Neuronal stem cell (in vitro differentiated cells): ENCODE results near the gene ATL2.
A peak's percentile ranks its signal among the peaks of the same experiment; 100 is the strongest.

Experiments used
- DNase-seq: peaks from one replicate; pipeline ENCODE4 v3.0.0-alpha.2; 2013; ENCODE audit warnings: low spot score
- H2AFZ ChIP-seq: one replicate; pipeline ENCODE4 v1.6.1; 2013; ENCODE audit warnings: mild to moderate bottlenecking, low read length, inconsistent platforms
- H2AK5ac ChIP-seq: 2 replicates; pipeline ENCODE4 v1.6.1; 2013; ENCODE audit warnings: low read depth, mild to moderate bottlenecking, inconsistent platforms, low read length, moderate library complexity, mixed read lengths
- H2BK120ac ChIP-seq: 2 replicates; pipeline ENCODE4 v1.6.1; 2013; ENCODE audit warnings: low read depth, mild to moderate bottlenecking, inconsistent platforms, low read length, moderate library complexity, mixed read lengths
- H2BK12ac ChIP-seq: one replicate; pipeline ENCODE4 v1.6.1; 2013; ENCODE audit warnings: low read length, inconsistent platforms
- H2BK15ac ChIP-seq: 2 replicates; pipeline ENCODE4 v1.6.1; 2013; ENCODE audit warnings: mild to moderate bottlenecking, low read length, inconsistent platforms, mixed read lengths
- H2BK5ac ChIP-seq: one replicate; pipeline ENCODE4 v1.6.1; 2013; ENCODE audit warnings: inconsistent platforms, mild to moderate bottlenecking, low read length, moderate library complexity
- H3K14ac ChIP-seq: one replicate; pipeline ENCODE4 v1.6.1; 2013; ENCODE audit warnings: low read length, inconsistent platforms
- H3K18ac ChIP-seq: 2 replicates; pipeline ENCODE4 v1.6.1; 2013; ENCODE audit warnings: low read length, inconsistent platforms
- H3K23ac ChIP-seq: 2 replicates; pipeline ENCODE4 v1.6.1; 2013; ENCODE audit warnings: low read depth, mild to moderate bottlenecking, mixed read lengths, low read length, inconsistent platforms; ENCODE audit not compliant: poor library complexity
- H3K27ac ChIP-seq: replicated peaks from 3 replicates; pipeline ENCODE4 v1.5.1; 2013; ENCODE audit warnings: low read length, inconsistent platforms
- H3K27me3 ChIP-seq, 3 experiments: 2 replicates each; pipeline ENCODE4 v1.6.1; 2013; ENCODE audit warnings: low read length in 3 of 3, mild to moderate bottlenecking in 2 of 3, inconsistent platforms in 1 of 3, low read depth in 1 of 3, mixed read lengths in 1 of 3, moderate library complexity in 1 of 3; ENCODE audit not compliant: control insufficient read depth in 3 of 3, insufficient read depth in 3 of 3
- H3K36me3 ChIP-seq, 2 donors: replicated peaks in 1 of 2; 2 replicates each; pipeline ENCODE4 v1.6.1; 2013; ENCODE audit warnings: low read length in 2 of 2; ENCODE audit not compliant: control insufficient read depth in 2 of 2, insufficient read depth in 2 of 2
- H3K4ac ChIP-seq: 2 replicates; pipeline ENCODE4 v1.6.1; 2013; ENCODE audit warnings: inconsistent platforms, mild to moderate bottlenecking, low read length, moderate library complexity
- H3K4me1 ChIP-seq, 2 donors: 1 replicate in 1 of 2; 2 replicates in 1 of 2; pipeline ENCODE4 v1.6.1; 2013; ENCODE audit warnings: low read length in 2 of 2, low read depth in 1 of 2; ENCODE audit not compliant: control insufficient read depth in 2 of 2, insufficient read depth in 1 of 2
- H3K4me2 ChIP-seq: one replicate; pipeline ENCODE4 v1.6.1; 2013; ENCODE audit warnings: mild to moderate bottlenecking, low read length, inconsistent platforms; ENCODE audit not compliant: insufficient read depth, poor library complexity, severe bottlenecking
- H3K4me3 ChIP-seq, 2 donors: 2 replicates each; pipeline ENCODE4 v1.5.1; 2013; ENCODE audit warnings: low read length in 2 of 2, mild to moderate bottlenecking in 2 of 2, inconsistent platforms in 1 of 2, moderate library complexity in 1 of 2
- H3K79me1 ChIP-seq: one replicate; pipeline ENCODE4 v1.6.1; 2013; ENCODE audit warnings: low read depth, mild to moderate bottlenecking, inconsistent platforms, low read length, moderate library complexity
- H3K9ac ChIP-seq: one replicate; pipeline ENCODE4 v1.6.1; 2013; ENCODE audit warnings: mild to moderate bottlenecking, low read depth, low read length, inconsistent platforms; ENCODE audit not compliant: poor library complexity
- H3K9me3 ChIP-seq, 2 donors: replicated peaks in 1 of 2; 2 replicates each; pipeline versions ENCODE3 to v1.6.1; 2013; ENCODE audit warnings: low read length in 2 of 2, mild to moderate bottlenecking in 2 of 2, inconsistent platforms in 1 of 2, low read depth in 1 of 2, mixed read lengths in 1 of 2, moderate library complexity in 1 of 2; ENCODE audit not compliant: control insufficient read depth in 2 of 2, insufficient read depth in 1 of 2
- H4K8ac ChIP-seq: one replicate; pipeline ENCODE4 v1.6.1; 2013; ENCODE audit warnings: low read depth, mild to moderate bottlenecking, inconsistent platforms, low read length, moderate library complexity
- H4K91ac ChIP-seq: one replicate; pipeline ENCODE4 v1.6.1; 2013; ENCODE audit warnings: low read length, low read depth, mild to moderate bottlenecking, inconsistent platforms; ENCODE audit not compliant: poor library complexity
- WGBS, 2 donors: extraction: QIAGEN DNeasy Blood & Tissue Kit; methylation state at CpG; one replicate each; pipeline ENCODE4 v1.1.7; 2013; ENCODE audit warnings: missing lambda C conversion rate in 2 of 2, mixed read lengths in 1 of 2; ENCODE audit not compliant: insufficient read length in 2 of 2, insufficient replicate concordance in 1 of 2; ENCODE audit errors: extremely low coverage in 2 of 2; 5-methylcytosine and 5-hydroxymethylcytosine counted together

Gene ATL2

GRCh38 chr2:38274286-38275276 is 102.5 kb downstream of the ATL2 start:
- Histone ChIP-seq H3K4me3 (no peak overlapping the region), H3K36me3 (no peaks in the 10 kb centered on the region), H3K27me3 (no peaks in the 10 kb centered on the region), H2BK120ac (no peak overlapping the region), H3K9ac (no peak overlapping the region), H3K79me1 (no peaks in the 10 kb centered on the region), H3K9me3 (no peaks in the 10 kb centered on the region), H3K14ac (no peak overlapping the region), H3K18ac (no peak overlapping the region), H2BK5ac (no peak overlapping the region), H2BK15ac (no peak overlapping the region), H3K4me1 (peaks cover 0 to 2% of the 10 kb centered on the region in 2 donors), H4K8ac (no peak overlapping the region), H2AK5ac (no peak overlapping the region), H3K4ac (no peak overlapping the region), H4K91ac (no peak overlapping the region), H2AFZ (no peak overlapping the region), H3K27ac (no peak overlapping the region), H3K4me2 (no peak overlapping the region), H3K23ac (no peak overlapping the region), H2BK12ac (no peak overlapping the region)
- WGBS, 2 donors: no CpG with 5 or more reads among the region's 7 CpGs
- peak; percentile 57 for DNase-seq

GRCh38 chr2:38271697-38272096 is 105.4 kb downstream of the ATL2 start:
- Histone ChIP-seq H3K9ac (no peak overlapping the region), H3K4ac (no peak overlapping the region), H2AK5ac (no peak overlapping the region), H2BK15ac (no peak overlapping the region), H2BK5ac (no peak overlapping the region), H2AFZ (no peak overlapping the region), H3K79me1 (no peaks in the 10 kb centered on the region), H2BK120ac (no peak overlapping the region), H3K36me3 (no peaks in the 10 kb centered on the region), H3K4me1 (no peaks in the 10 kb centered on the region), H3K14ac (no peak overlapping the region), H3K9me3 (no peaks in the 10 kb centered on the region), H4K91ac (no peak overlapping the region), H3K18ac (no peak overlapping the region), H3K27me3 (no peaks in the 10 kb centered on the region), H3K4me3 (no peak overlapping the region), H3K23ac (no peak overlapping the region), H3K4me2 (no peak overlapping the region), H4K8ac (no peak overlapping the region), H3K27ac (no peak overlapping the region), H2BK12ac (no peak overlapping the region)
- no peak for DNase-seq
- no CpG with 5 or more reads among the region's 3 CpGs for WGBS, 2 donors

- no peak overlapping the region for H2AFZ ChIP-seq
- DNase-seq: no peak
- WGBS, 2 donors: no CpG with 5 or more reads among the region's 1 CpG
- no peak overlapping the region for H2BK120ac ChIP-seq
- H4K91ac ChIP-seq: no peak overlapping the region
- H2BK5ac ChIP-seq: no peak overlapping the region
- no peak overlapping the region for H3K4ac ChIP-seq
- H3K4me2 ChIP-seq: no peak overlapping the region
- no peak overlapping the region for H3K4me3 ChIP-seq
- H3K27ac ChIP-seq: no peak overlapping the region
- no peak overlapping the region for H2BK15ac ChIP-seq
- no peak overlapping the region for H3K23ac ChIP-seq
- H3K4me1 ChIP-seq: no peaks in the 10 kb centered on the region
- H2BK12ac ChIP-seq: no peak overlapping the region
- no peaks in the 10 kb centered on the region for H3K9me3 ChIP-seq
- no peak overlapping the region for H2AK5ac ChIP-seq
- H3K36me3 ChIP-seq: no peaks in the 10 kb centered on the region
- no peak overlapping the region for H3K14ac ChIP-seq
- H3K18ac ChIP-seq: no peak overlapping the region
- no peak overlapping the region for H4K8ac ChIP-seq
- no peak overlapping the region for H3K9ac ChIP-seq
- peaks cover 0 to 3% (median 0%) of the 10 kb centered on the region in 3 experiments for H3K27me3 ChIP-seq
- H3K79me1 ChIP-seq: no peaks in the 10 kb centered on the region
Observed at GRCh38 chr2:38269421-38269820, 107.7 kb downstream of the ATL2 start.

- Histone ChIP-seq H2AK5ac (no peak overlapping the region), H2BK12ac (no peak overlapping the region), H3K18ac (no peak overlapping the region), H3K4me1 (no peaks in the 10 kb centered on the region), H3K9me3 (no peaks in the 10 kb centered on the region), H3K23ac (no peak overlapping the region), H2BK120ac (no peak overlapping the region), H3K4me3 (no peak overlapping the region), H3K36me3 (no peaks in the 10 kb centered on the region), H3K4me2 (no peak overlapping the region), H3K9ac (no peak overlapping the region), H2AFZ (no peak overlapping the region), H4K91ac (no peak overlapping the region), H4K8ac (no peak overlapping the region), H3K14ac (no peak overlapping the region), H2BK15ac (no peak overlapping the region), H3K27ac (no peak overlapping the region), H3K79me1 (no peaks in the 10 kb centered on the region), H2BK5ac (no peak overlapping the region), H3K4ac (no peak overlapping the region), H3K27me3 (peaks cover 0 to 6% (median 0%) of the 10 kb centered on the region in 3 experiments)
- no peak for DNase-seq
- no CpG with 5 or more reads among the region's 3 CpGs for WGBS, 2 donors
Observed at GRCh38 chr2:38268691-38269327, 108.3 kb downstream of the ATL2 start.
